ENCODE results near the gene USP15.

USP15 gene

GRCh38 chr12:62259993-62260732 is at the start of gene USP15:
USP15 (plus strand) TSS chr12:62260404; CDS start chr12:62260415, 11 bp downstream.
- DNase-seq, result peak; percentile 91

DNA sequence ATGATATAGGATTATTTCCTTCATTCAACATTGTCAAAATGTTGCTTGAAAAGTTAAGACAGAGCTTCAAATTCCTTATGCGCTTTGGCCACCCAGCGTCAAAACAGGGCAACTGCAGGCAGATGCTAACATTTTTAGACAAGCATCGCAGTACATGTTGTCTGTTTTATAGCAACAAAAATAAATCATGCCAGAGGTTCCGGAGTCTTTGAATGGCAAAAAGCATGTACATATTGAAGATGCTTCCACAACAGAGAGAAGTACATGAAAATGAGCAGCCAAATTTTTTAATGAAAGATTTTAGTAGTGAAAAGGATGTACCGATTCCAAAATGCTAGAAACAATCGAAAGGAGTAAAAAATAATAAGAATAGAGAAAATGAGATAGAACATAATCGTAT is 49.8 kb upstream of the USP15 start:
- no peak for DNase-seq

- no peak for DNase-seq
Observed at GRCh38 chr12:62211510-62211909, 48.7 kb upstream of the USP15 start.

DNA sequence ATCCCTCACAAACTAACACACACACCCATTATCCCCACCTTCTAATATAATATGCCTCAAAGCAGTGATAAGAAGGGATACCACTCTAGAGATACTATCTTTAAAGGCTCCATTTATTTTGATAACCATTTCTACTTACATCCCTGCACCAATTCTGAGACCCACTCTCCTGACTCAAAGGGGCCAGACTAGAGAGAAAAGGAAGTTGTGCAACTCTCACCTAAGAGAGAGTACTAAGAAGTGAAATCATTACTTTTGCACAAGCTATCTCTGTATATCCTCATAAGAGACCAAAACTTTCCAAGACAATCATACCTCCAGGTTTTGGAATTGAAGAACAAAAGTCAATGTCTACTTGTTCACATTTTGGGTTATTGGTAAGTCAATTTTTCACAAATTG is 45.4 kb upstream of the USP15 start:
- DNase-seq, result no peak

- DNase-seq, result no peak
Observed at GRCh38 chr12:62215506-62215905, 44.7 kb upstream of the USP15 start.

- no peak for DNase-seq
Observed at GRCh38 chr12:62217466-62218194, 42.6 kb upstream of the USP15 start.

GRCh38 chr12:62221107-62221506 is 39.1 kb upstream of the USP15 start:
- DNase-seq, result no peak

DNA sequence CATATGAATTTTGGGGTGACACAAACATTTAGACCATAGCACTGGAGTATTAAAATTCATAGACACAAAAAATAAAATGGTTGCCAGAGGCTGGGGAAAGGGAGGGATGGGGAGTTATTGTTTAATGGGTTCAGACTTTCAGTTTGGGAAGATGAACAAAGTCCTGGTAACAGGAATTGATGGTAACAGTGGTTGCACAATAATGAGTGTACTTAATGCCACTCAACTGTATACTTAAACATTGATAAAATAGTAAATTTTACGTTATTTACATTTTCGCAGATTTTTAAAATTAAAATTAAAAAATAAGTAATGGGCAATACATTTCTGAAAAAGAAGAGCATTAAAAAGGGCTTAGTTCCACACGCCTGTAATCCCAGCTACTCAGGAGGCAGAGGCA is 35.6 kb upstream of the USP15 start:
- no peak for DNase-seq

DNA sequence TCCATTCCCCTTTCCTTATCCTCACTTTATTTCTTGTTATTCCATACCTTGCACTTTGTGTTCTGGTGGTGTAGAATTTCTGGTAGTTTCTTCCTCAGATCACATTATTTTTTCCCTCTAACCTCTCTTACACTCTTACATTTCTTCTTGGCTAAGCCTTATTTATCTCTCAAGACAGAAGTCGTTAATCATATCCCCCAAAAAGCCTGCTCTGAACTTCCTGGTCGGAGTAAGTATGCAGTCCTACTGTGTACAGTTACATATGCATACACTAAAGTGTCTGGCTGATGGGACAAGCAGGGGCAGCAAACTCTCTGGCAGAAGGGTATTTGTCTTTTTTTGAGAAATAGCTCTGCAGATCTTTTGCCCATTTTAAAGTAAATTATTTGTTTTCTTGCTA is 33.1 kb upstream of the USP15 start:
- no peak for DNase-seq

- DNase-seq, result no peak
Observed at GRCh38 chr12:62230652-62231051, 29.6 kb upstream of the USP15 start.

GRCh38 chr12:62232143-62232729 is 28.0 kb upstream of the USP15 start:
- DNase-seq, result no peak

DNA sequence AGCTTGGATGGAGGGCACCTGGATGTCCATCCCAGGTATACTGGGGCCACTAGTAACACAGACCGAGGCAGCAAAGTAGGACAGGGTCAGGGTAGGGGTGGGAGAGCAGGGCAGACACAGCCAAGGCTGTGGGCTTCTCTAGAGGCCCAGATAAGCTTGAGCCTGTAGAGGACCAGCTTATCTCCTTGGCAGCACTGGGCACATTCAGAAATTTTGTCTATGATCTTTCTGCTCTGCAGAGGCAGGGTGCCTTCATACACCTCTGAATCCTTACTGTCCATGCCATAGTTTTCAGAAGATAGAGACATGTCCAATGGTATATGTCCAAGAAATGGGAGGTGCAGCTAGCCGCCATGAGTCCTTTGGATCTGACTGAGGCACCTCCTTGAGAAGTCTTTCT is 26.4 kb upstream of the USP15 start:
- DNase-seq, result no peak

- no peak for DNase-seq
Observed at GRCh38 chr12:62239571-62239970, 20.6 kb upstream of the USP15 start.

- no peak for DNase-seq
Observed at GRCh38 chr12:62247281-62248045, 12.7 kb upstream of the USP15 start.

DNA sequence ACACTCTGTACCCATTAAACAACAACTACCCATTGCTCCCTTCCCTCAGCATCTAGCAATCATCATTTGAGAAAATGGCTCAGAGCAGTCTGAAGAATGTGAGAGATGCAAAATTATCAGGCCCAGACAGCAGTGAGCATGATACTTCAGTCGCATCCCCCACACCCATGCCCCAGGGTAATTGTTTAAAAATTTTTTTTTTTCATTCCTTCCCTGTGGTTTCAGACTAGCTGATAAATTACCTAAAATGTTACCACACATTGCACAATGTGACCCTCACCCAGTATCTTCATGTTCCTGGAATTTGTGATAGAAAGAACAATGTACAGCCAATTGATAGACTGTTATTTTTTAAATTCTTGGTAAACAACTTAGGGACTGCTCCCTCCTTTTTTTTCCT is 11.3 kb upstream of the USP15 start:
- no peak for DNase-seq

DNA sequence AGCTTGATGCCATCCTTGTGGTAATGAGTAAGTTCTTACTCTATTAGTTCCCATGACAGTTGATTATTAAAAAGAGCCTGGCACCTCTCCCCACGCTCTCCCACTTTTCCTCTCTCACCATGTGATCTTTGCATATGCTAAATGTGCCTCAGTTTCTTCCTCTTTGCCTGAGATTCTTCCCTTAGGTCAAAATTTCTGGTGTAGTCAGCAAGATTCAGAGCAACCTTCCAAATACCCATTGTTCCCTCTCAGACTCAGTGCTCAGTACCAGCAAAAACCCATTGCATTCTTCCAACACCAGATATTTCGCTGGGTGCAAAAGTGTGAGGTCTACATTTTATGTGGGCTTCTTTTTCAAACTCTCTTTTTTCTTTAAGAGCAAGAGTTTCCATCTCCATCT is 10.8 kb upstream of the USP15 start:
- no peak for DNase-seq

DNA sequence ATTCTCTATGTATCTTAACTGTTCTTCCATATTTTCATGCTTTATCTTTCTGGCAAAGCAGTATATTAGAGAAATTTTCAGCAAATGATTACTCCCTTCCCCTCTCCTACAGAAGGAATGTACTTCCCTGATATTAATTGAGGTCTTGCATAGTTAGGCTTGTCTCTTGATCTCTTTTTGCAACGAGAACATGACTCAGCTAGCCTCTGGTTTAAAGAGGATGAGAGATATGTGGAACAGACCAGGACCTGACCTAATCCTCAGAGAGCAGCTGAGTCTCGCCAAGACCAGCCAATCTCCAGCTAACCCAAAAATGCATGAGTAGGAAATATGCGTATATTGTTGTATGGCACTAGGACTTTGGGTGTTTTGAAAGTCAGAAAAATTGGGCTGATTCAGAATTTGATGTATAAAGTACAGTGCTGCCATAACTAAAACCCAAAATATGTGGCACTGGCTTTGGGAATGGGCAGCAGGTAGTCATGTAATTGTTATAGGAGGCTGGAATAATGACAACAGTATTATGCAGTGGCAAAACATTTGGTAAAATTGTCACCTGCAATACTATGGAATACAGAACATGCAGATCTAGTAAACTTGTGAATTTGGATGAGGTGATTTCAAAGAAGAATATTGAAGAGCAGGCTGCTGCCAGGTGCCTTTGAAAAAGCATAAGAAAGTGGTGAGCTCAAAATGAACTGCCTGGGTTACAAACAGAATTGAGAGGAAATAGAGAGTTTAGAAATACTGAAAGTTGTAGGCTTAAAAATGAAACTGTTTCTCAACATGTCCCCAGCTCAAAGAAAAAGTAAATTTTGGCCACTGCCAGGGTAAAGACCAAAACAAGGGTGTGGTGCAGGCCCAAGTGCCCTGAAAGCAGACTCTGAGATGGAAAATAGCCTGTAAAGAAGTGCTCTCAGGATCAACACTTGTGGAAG is 9.3 kb upstream of the USP15 start:
- no peak for DNase-seq

DNA sequence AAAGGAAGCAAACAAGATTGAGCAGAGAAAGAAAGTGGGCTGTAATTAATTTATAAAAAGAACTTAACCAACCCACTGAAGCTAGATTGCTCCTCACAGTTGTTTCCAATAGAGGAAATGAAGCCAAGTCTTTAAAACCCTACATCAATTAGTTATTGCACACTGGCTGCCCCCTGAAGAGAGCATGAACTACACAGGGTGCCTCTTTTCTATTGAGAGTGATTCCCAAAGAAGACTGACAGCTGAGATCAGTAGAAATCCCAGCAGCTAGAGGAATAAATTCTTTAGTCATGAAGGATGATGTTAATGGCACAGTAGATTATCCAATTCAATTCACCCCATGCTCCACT is 8.6 kb upstream of the USP15 start:
- no peak for DNase-seq

GRCh38 chr12:62252576-62252975 is 7.6 kb upstream of the USP15 start:
- no peak for DNase-seq

DNA sequence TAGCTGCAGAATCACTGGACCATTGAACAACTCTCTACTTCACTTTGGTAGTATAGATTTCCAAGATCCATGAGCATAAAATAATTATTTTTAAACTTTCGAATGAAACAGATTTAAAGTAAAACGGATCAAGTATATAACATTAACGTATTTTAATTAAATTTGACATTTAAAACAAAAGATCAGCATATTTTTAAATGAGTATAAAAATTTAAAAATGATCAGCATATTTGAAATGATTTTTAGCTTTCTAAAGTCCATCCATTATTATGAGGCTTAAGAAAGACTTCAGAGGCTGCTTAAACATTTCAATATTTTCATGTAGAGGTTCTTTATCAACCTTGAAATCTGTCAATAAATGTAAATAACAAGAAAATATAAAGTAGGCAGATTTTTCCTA is 5.2 kb upstream of the USP15 start:
- DNase-seq, result no peak

DNA sequence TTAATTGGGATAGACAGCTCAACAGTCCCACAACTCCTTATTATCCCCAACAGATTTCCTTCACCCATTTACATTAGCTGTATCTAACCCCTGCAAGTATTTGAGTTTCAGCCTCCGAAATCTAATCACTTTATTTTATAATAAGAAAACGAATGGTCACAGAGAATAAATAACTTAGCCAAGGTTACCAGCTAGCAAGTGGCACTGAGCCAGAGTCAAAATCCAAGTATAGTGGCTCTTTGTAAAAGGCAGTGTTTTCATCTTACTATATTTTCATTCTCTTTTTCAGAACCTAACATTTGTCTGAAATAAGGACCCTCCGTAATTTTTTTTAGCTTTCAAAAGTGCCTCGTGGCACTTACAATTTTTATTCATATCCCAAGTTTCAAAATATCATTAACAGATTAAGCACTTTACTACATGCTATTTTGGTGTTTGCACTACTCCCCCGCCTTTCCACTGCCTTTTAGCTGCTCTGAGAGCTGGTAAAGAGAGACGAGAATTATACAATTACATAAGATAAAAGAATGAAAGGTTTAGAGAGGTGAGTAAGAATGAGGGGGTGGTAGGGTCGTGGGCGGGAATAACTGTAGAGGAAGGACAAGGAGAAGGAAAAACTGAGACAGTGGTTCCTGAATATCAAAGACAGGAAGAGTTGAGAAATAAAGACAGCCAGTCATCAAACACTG is 3.7 kb upstream of the USP15 start:
- no peak for DNase-seq

DNA sequence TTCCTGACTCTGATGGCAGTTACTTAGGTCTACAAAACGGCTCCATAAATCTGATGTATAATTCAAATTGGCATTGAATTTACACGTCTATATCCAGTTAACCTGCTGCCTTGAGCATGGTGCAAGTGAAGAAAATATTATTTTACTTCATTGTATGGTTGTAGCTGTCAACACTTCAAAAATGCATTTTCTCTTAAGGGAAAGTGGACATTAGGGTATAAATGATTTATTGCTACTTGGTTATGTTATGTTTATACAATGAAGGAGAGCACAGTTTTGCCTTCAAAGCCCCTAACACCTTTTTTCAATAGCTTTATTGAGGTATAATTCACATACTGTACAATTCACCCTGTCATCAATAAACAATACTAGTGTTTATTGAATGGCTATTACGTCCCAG is 2.0 kb upstream of the USP15 start:
- DNase-seq, result no peak

All from NK-92 treated with Interleukin-12 subunit alpha and Interleukin-12 subunit beta, amount 100 ng/mL, for 24 hours (cell line).